ENCODE results near the gene NOL4L.

GRCh38 chr20:32432277-32432676 lies 152.9 kb downstream of the NOL4L start:
- no peak for TF ChIP-seq EZH2 (IDR thresholded peaks at IDR 0.05; ENCODE audit: borderline replicate concordance, low read depth, low read length, poor library complexity, severe bottlenecking)
- TF ChIP-seq, protein P1, sequence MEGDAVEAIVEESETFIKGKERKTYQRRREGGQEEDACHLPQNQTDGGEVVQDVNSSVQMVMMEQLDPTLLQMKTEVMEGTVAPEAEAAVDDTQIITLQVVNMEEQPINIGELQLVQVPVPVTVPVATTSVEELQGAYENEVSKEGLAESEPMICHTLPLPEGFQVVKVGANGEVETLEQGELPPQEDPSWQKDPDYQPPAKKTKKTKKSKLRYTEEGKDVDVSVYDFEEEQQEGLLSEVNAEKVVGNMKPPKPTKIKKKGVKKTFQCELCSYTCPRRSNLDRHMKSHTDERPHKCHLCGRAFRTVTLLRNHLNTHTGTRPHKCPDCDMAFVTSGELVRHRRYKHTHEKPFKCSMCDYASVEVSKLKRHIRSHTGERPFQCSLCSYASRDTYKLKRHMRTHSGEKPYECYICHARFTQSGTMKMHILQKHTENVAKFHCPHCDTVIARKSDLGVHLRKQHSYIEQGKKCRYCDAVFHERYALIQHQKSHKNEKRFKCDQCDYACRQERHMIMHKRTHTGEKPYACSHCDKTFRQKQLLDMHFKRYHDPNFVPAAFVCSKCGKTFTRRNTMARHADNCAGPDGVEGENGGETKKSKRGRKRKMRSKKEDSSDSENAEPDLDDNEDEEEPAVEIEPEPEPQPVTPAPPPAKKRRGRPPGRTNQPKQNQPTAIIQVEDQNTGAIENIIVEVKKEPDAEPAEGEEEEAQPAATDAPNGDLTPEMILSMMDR (conservative IDR thresholded peaks at IDR 0.05; ENCODE audit: low read depth, low read length), result no peak

Data from A673 (cell line).